Erythroblast (primary cell): ENCODE data around the gene MAOB.

Experiments
- GATA1 ChIP-seq: IDR thresholded peaks from 2 replicates; pipeline ENCODE4 v1.6.1; 2011; ENCODE audit warnings: low read depth, mild to moderate bottlenecking, control low read depth, low read length, moderate library complexity
- POLR2A ChIP-seq: IDR thresholded peaks from 2 replicates; pipeline ENCODE4 v1.6.1; 2011; ENCODE audit warnings: mild to moderate bottlenecking, low read length

DNA sequence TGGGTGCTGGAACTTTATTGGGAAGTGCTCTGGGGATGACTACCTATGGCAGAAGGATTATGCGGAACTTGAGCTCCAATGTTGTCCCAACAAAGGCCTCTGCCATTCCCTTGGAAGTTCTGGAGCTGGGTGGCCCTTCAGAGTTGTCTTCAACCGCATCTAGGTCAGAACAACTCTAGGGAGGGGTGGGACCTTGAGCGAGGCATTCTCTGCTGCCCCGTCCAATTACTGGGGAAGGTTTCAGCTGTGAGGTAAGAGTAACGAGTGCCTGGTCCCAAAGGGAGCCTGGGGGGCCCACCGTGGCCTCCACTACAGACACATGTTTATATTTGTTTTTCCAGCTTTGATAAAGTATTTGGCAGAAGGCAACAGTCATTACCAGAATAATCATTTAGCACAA, 146.7 kb downstream of the MAOB start:
- TF ChIP-seq POLR2A (no peak), GATA1 (no peak)
